Smooth muscle cell of the brain vasculature (primary cell): ENCODE results near the gene MS4A6A.

ENCODE experiments used
- DNase-seq: peaks from one replicate; pipeline ENCODE4 v3.0.0-alpha.2; 2012; ENCODE audit warnings: low read depth, low spot score

MS4A6A gene

GRCh38 chr11:60128376-60128775, 54.5 kb downstream of the MS4A6A start:
- no peak for DNase-seq

GRCh38 chr11:60127311-60127811, 55.5 kb downstream of the MS4A6A start:
- no peak for DNase-seq

GRCh38 chr11:60125956-60126585, 56.8 kb downstream of the MS4A6A start:
- no peak for DNase-seq

GRCh38 chr11:60124802-60125432, 58.0 kb downstream of the MS4A6A start:
- DNase-seq: no peak
